NCI-H82 treated with DMSO at 0.1 percent for 48 hours (cell line): ENCODE results near the gene NPW.

Experiments used
- DNase-seq: peaks from one replicate; lab custom pipeline; 2025; ENCODE audit not compliant: unreplicated experiment; lab: John Stamatoyannopoulos, UW

NPW gene

DNA sequence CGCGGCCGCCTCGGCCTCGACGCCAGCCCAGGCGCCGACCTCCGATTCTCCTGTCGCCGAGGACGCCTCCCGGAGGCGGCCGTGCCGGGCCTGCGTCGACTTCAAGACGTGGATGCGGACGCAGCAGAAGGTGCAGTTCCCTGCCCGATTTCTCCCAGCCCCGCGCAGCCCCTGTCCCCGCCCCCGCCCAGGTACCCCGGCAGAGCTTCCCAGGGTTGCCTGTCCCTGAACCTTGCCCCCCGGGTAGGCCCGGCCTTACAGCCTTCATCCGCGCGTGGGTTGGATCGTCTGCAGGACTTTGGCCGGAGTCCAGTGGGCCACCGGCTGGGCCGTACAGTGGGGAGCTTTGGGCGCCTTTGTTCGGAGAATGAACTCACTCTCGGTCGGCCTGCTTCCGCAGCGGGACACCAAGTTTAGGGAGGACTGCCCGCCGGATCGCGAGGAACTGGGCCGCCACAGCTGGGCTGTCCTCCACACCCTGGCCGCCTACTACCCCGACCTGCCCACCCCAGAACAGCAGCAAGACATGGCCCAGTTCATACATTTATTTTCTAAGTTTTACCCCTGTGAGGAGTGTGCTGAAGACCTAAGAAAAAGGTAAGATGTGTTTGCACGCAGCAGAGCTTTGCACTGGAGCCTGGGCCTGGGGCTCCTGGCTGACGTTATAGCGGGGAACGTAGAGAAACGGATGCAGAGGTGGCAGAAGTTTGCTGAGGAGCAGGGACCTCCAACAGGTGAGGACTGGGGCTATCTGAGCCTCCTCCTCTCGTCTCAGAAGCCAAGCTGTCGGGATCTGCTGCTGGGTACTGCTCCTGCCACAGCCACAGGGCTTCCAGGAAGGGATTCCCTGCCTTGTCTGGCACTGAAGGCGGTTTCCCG, 35.0 kb upstream of the NPW start:
- no peak for DNase-seq

DNA sequence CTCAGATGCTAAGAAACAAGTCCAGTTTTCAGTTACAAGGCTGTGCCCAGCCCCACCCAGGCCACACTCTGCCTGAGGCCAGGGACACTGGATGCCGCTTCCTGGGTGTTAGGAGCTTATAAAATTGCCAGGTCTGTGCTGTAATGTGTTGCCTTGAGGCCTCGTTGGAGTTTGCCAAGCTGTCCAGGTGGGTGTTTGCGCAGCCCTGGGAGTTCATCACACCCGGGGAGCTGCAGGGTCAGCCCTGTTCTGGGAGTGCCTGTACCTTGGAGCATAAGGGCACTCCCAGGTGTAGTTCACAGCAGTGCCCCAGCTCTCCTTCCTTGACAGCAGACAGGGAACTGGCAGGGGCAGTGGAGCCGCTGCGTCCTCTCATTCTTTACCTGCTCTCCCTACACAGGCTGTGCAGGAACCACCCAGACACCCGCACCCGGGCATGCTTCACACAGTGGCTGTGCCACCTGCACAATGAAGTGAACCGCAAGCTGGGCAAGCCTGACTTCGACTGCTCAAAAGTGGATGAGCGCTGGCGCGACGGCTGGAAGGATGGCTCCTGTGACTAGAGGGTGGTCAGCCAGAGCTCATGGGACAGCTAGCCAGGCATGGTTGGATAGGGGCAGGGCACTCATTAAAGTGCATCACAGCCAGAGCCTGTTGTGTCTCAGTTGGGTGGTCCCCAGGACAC, 34.0 kb upstream of the NPW start:
- DNase-seq: no peak

DNA sequence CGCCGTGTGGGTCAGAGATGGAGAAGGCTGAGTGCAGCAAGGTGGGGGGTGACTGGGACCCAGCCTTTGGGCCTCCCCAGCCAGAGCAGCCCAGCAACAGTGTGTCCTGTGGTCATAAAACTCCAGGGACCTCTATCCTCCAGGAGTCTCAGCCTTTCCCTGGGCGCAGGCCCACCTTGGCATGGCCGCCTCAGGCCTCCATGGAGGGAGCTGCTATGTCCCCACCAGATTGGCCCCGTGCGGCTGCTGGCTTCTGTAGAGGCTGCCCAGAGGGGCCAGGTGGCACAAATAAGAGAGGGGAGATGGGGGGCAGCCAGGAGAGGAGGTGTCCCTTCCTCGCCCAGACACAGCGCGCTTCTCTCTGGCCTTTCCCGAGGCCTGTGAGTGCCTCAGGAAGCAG, 32.4 kb upstream of the NPW start:
- no peak for DNase-seq

DNA sequence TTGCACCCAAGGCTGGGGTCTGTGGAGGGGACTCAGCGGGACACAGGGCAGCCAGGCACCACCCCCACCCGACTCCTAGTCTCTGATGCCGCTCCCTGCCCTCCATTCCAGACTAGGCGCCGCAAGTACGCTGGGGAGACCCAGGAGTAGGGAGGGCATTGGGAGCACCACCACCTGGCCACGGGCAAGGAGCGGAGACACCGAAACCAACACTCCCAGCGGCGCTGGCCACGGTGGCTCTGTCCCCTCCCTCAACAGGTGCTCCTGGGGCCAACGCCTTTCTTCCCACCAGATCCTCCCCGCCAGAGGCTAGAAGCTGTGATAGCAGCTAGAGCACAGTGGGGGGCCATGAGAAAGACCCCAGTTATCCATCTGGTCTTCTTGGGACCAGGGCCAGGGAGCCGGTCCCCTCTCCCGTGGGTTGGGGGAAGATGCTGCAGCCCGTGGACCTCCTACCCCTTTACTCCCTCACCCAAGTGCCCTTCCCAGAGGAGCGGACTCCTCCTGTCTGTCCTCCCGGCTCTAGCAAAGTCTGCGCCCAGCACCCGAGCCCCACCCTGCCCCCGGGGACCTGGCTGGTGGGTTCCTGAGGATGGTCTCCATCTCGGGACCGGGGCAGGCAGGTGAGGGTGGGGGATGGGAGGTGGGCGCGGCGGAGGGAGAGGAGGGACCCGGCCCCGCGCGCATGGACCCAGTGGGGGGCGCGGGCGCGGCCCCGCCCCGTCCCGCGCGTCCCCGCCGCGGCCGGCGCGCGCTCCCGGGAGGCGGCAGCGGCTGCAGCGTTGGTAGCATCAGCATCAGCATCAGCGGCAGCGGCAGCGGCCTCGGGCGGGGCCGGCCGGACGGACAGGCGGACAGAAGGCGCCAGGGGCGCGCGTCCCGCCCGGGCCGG, 30.1 kb upstream of the NPW start, which contains the start of gene SYNGR3:
TSS of gene SYNGR3 (plus strand) at position 762 of the 892 bp plus-strand sequence. CDS start 133 bp downstream, outside the sequence.
- DNase-seq: no peak

DNA sequence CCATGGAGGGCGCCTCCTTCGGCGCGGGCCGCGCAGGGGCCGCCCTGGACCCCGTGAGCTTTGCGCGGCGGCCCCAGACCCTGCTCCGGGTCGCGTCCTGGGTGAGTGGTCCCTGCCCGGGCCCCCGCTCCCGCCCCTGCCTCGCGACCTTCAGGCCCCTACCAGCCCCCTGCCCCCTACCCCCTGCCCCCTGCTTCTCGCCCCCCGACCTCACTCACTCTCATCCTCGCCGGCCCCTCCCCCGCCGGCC, 29.6 kb upstream of the NPW start:
- no peak for DNase-seq

DNA sequence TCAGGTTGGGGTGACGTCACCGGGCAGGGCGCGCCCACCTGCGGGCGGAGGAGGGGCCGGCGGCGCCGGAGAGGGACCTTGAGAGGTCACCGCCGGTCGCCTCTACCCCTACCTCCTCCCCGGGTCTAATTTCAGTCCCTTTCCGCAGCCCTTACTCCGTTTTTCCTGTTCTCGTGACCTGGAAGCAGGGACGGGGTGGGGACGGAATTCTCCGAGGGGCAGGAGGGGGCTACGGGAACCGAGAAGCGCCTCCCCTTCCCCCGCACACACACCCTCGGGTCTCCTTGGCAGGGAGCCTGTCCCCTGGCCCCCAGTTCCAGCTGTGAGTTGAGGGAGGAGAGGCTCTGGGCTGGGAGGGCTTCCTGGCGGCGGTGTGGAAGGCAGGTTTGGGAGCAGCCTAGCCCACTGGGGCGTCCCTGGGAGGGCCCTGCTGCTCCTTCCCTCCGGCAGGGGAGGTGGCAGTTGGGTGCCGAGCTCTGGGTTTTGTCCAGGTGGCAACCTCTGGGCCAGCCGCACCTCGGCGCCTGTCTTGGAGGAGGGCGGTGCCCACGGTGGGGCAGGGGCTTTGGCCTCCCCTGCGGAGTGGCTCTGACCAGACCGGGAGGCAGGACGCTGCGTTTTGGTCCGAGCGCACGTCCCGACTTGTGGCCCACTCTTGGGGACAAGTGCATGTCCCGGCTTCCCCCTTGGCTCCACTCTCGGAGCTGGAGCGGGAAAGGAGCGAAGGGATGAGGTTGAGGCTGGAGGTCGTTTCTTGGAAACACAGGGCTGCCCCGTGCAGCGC, 29.0 kb upstream of the NPW start:
- DNase-seq: no peak

DNA sequence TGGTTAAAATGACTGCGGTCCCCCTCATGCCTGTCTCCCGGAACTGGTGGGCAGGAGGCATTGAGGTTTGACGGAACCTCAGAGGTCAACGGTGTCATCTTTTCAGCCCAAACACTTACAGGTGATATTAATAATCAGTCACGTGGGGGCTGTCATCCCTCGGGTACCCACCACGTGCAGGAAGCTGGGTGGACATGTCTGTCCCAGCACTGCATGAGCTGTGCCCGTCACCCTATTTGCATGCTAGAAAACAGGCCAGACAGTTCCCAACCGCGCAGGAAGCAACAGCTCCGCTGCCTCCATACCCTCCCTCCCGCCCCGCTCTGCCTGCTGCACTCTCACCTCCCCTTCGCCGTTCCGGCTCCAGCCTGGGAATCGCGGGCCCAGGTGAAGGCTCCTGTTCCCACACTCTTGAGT, 28.4 kb upstream of the NPW start:
- DNase-seq: no peak

DNA sequence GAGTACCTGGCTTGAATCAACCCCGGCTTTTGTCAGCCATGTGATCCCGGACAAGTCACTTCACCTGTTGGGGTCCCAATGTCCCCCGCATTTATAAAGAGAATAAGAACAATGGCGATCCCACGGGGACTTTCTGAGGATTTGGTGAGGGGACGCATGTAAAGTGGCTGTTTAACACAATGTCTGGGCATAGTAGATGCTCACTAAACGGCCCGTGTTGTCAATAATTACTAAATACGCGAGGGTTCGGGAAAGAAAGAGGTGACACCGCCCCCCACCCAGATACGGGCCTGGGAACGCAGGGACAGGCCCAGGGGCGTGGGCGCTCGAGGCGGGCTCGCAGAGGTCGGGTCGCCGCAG, 28.0 kb upstream of the NPW start:
- DNase-seq: no peak

DNA sequence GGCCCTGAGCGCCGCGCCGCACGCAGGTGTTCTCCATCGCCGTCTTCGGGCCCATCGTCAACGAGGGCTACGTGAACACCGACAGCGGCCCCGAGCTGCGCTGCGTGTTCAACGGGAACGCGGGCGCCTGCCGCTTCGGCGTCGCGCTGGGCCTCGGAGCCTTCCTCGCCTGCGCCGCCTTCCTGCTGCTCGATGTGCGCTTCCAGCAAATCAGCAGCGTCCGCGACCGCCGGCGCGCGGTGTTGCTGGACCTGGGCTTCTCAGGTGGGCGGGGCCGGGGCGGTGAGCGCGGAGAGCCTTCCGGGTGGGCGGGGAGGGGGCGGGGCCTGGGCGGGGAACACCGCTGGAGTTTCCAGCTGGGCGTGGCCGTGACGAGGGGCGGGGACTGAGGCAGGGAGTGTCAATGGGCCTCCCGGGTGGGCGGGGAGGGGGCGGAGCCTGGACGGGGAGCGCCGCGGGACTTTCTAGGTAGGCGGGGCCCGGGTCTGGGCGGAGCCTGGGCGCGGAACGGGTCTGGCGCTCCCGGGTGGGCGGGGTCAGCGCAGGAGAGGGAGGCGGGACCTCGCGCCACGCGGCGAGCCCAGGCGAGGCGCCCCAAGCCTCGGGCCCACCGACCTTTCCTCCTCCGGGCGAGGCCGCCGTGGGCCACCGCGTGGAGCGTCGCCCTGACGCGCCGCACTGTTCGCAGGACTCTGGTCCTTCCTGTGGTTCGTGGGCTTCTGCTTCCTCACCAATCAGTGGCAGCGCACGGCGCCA, 27.5 kb upstream of the NPW start:
- no peak for DNase-seq

DNA sequence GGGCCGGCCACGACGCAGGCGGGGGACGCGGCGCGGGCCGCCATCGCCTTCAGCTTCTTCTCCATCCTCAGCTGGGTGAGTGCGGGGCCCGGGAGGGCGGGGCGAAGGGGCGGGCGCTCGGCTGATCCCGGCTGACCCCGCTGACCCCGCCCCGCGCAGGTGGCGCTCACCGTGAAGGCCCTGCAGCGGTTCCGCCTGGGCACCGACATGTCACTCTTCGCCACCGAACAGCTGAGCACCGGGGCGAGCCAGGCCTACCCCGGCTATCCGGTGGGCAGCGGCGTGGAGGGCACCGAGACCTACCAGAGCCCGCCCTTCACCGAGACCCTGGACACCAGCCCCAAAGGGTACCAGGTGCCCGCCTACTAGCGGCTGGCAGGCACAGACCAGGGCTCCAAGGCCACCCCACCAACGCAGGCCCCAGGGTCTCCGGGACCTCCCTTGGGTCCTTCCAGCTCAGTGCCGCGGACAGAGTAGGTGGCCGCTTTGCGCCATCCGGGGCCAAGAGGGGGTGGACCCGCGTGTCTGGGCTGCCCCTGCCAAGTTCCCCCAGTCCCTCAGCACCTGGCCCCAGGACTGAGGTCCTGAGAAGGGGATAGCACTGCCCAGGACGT, 26.8 kb upstream of the NPW start:
- DNase-seq: no peak

DNA sequence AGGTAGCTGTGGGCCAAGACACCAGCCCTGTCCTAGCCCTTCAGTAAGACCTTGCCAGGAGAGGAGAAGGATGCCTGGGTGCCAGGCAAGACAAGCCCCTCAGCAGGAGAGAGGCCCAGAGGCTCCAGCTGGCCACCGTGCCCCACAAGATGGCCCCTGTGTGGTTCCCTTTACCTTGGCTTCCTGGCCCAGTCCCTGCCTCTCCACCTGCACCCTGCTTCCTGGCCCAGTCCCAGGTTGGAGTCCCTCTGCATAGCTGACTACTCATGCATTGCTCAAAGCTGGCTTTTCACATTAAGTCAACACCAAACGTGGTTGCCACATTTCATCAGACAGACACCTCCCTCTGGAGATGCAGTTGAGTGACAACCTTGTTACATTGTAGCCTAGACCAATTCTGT, 25.9 kb upstream of the NPW start:
- DNase-seq: no peak

DNA sequence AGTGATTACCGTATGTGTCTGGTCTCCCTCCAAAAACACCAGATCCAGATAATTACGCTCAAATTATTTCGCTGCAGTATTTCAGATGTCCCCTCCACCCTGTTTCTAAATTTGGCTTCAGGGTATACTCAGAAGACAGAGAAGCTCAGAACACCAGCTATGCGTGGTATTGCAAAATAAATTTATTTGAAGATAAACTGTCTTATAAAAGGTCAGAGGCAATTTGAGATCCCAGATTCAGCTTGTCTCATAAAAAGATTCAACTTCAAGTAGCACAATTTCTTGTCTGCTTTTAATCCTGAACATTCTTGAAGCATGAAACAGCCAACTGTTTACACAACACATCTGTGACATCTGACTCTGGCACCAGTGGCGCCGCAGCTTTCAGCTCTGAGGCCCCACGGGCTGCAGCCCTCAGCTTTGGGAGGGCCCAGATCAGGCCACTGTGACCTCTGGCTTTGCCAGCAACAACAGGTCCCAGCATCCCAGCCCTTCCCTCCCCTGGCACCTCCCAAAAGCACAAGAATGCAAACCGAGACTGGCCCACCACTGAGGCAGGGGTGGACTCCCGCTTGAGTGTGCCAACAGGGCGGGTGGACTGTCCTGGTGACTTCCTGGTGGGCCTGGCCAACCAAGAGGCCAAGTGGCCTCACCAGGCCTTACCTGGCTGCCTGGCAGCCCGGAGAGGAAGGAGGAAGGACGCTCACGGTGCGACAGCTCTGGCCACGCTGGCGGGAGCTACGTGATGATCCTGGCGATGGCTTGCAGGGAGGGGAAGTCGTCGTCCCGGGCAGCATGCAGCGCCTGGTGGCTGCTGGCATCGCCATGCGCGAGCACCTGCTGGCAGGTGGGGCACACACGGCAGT, 21.9 kb upstream of the NPW start:
- no peak for DNase-seq

DNA sequence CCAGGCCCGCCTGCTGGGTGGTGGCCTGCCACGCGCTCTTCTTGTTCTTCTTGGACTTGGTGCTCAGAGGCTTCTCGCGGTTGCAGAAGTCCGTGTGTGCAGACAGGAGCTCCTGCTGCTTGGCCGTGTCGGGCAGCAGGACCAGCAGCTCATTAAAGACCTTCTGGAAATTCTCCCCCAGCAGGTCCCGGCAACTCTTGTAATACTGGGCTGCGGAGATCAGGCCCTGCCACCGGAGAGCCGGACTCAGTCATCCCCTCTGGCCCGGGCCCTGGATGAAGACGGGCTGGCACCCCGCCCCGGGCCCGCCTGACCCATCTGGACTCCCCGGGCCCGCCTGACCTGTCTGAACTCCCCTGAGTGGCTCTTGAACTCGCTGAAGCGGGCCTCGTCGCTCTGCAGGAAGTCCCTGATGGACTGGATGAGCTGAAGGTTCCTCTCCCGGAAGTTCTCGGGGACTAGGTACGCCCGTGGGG, 21.2 kb upstream of the NPW start:
- DNase-seq: no peak

DNA sequence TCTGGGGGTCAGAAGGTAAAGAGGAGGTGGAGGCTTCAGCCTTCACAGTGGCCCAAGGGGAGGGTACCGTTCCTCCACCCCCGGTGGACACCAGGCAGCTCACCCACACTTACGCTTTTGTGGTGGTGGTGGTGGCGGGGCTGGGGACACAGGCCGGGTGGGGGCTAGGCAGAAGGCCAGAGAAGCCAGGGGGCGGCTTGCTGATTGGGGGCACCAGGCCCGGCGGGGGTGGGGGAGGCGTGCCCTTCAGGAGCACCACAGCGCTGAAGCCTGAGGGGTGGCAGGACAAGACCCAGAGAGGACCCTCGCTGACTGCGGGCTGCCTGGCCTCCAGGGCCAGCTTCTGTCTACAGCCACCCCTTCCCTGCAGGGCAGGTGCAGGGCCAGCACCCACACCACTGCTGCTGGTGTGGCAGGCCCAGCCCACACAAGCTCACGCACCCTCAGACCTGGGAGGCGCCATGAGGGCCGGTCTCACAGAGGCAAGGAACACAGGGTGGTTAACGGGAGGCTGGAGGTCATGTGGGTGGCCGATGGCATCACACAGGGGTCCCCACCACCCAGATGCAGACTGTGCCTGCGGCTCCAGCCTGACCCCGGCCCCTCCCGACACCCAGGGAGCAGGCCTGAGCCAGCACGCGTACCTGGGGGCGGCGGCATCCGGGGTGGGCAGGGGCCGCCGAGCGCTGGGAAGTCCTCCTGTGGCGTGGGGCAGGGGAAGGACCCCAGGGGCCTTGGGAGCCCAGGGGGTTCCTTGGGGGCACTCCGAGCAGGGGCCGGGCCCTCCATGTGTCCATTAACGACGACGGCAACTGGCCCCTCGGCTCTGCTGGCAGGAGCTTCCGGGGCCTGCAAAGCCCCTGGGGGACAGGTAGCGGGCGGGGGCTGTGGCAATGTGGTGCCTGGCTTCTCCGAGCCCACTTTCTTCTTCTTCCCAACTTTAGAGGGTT, 20.5 kb upstream of the NPW start:
- DNase-seq: no peak

DNA sequence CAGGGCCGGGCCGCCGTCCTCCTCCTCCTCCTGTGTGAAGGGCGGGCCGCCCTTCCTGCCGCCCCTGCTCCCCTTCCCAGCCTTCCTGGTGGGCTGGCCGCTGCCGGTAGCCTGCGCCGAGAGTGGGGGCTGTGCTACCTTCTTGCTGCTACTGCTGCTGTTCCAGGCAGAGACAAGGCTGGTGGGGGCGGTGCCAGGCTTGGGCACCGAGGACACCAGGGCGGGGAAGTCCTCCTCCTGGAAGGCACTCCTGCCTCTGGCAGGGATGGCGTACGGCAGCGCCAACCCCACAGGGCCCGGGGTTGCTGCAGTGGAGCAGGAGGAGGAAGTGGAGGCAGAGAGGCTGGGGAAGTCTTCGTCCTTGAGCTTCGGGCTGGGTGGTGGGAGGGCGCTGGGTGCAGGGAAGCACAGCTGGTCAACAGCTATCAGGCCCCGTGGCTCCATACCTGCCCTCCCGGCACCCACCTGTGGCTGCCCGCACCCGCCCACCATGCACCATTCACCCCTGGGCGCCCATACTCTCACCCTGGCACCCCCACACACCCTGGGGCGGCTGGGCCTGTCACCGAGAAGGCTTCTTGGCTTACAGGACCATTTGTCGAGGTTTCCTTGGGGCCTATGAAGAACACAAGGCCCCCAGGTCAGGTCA, 19.6 kb upstream of the NPW start:
- no peak for DNase-seq

DNA sequence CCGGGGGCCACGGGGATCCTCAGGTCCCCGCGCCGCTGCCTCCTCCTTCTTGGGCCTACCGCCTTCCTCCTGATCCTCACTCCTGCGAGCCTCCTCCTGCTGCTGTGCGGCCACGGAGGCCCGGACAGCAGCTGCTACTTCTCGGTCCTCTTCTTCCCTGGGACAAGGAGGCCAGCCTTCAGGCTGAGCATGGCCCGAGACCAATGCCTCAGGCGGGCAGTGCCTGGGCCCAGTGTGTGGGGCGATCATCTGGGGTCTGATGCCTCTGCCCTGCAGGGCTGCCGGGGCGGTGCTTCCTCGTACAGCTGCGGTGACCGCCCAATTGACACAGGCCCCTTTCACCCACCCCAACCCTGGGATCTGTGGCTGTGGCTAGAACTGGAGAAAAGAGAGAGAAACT, 18.6 kb upstream of the NPW start:
- no peak for DNase-seq
